Vagina (tissue), 2 donors: ENCODE measurements around the gene NAA38.

Experiments used
- CTCF ChIP-seq, 3 experiments: fragments of 450-650 bp in 2 of 3; fragments of 200-600 bp in 1 of 3; sonication (generic) in 1 of 3; IDR thresholded peaks; one replicate each; pipeline ENCODE4 v1.5.1; 2017 to 2019; ENCODE audit warnings: antibody characterized with exemption in 3 of 3, mild to moderate bottlenecking in 2 of 3, moderate library complexity in 2 of 3
- POLR2A ChIP-seq, 2 donors: fragments of 450-650 bp; IDR thresholded peaks; one replicate each; pipeline ENCODE4 v1.6.1; 2017; ENCODE audit warnings: antibody characterized with exemption in 2 of 2, mild to moderate bottlenecking in 2 of 2, moderate library complexity in 2 of 2

- TF ChIP-seq CTCF (IDR thresholded peaks at IDR 0.05) (no peak), POLR2A (IDR thresholded peaks at IDR 0.05) (no peak)
Observed at GRCh38 chr17:7884581-7885366, 27.4 kb upstream of the NAA38 start.
